Vagina (tissue), 2 donors: ENCODE measurements around the gene ABCA9. TPM values are rescaled to one million over a fixed set of nuclear protein-coding genes. Genes with fewer than 3 reads are reported as not detected.
"Not testable (repeated sequence)": the region's sequence is repeated elsewhere in the genome, so short reads cannot be mapped to it uniquely, and the experiment has no call there.

ENCODE experiments used
- DNase-seq, 2 donors: peaks; one replicate each; pipeline ENCODE4 v3.0.0-alpha.2; 2017; ENCODE audit errors: extremely low spot score in 2 of 2
- H3K27ac ChIP-seq: fragments of 200-600 bp; sonication (generic); one replicate; pipeline ENCODE4 v1.5.1; 2019
- H3K27me3 ChIP-seq: fragments of 200-600 bp; sonication (generic); one replicate; pipeline ENCODE4 v1.5.1; 2019
- H3K36me3 ChIP-seq, 2 donors: fragments of 200-600 bp; sonication (generic); one replicate each; pipeline ENCODE4 v1.5.1; 2017 to 2019
- H3K4me1 ChIP-seq: fragments of 200-600 bp; sonication (generic); one replicate; pipeline ENCODE4 v1.5.1; 2019
- H3K4me3 ChIP-seq, 2 donors: fragments of 200-600 bp; sonication (generic); 1 replicate in 1 of 2; 2 replicates in 1 of 2; pipeline ENCODE4 v1.5.1; 2016 to 2019
- H3K9me3 ChIP-seq: fragments of 200-600 bp; sonication (generic); one replicate; pipeline ENCODE4 v1.5.1; 2019
- POLR2A ChIP-seq, 2 donors: fragments of 450-650 bp; IDR thresholded peaks; one replicate each; pipeline ENCODE4 v1.6.1; 2017; ENCODE audit warnings: antibody characterized with exemption in 2 of 2, mild to moderate bottlenecking in 2 of 2, moderate library complexity in 2 of 2
- POLR2AphosphoS5 ChIP-seq, 2 donors: sonication (generic); formaldehyde crosslinking; IDR thresholded peaks; one replicate each; pipeline ENCODE4 v1.9.0; 2017; ENCODE audit warnings: antibody characterized with exemption in 2 of 2, mild to moderate bottlenecking in 2 of 2, low read depth in 1 of 2; ENCODE audit not compliant: insufficient read depth in 1 of 2
- intact Hi-C: fragments of 100-400 bp; cut with DNase I; formaldehyde crosslinking; loops from one replicate; pipeline ENCODE4 v1.15.1; 2023
- total RNA-seq: library from RNA; depleted of rRNA; stranded (reverse); fragments of >200 nt; gene quantifications from one replicate; pipeline ENCODE4 v1.2.3, GENCODE V29; 2016
- TF ChIP-seq, protein P1 (sequence below), 3 experiments: fragments of 450-650 bp in 2 of 3; fragments of 200-600 bp in 1 of 3; sonication (generic) in 1 of 3; IDR thresholded peaks; one replicate each; pipeline ENCODE4 v1.5.1; 2017 to 2019; ENCODE audit warnings: antibody characterized with exemption in 3 of 3, mild to moderate bottlenecking in 2 of 3, moderate library complexity in 2 of 3

ABCA9 gene
- total RNA-seq, 1 donor from 2014 or later: 71.2 TPM

DNA sequence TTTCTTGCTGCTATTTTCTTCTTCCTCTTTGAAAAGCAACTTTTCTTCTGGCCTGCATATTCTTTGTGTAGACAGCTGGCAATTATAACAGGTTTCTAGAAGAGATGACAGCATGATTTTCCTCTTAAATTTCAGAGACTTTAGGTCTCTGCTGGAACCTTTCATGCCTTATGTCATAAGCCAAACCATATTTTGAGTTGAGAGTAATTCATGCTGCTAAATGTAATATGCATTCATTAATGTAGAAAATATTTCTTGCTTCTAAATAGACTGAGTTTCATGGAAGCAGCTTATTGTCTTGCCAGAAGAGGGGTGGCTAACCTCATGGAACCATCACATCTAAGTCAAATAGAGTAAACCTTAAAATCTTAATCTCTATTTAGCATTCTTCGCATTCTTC is 25.9 kb upstream of the ABCA9 start:
- H3K9me3 ChIP-seq: no peaks in the 10 kb centered on the region
- H3K4me3 ChIP-seq: no peak overlapping the region
- no peak for DNase-seq
- TF ChIP-seq POLR2A (IDR thresholded peaks at IDR 0.05) (no peak), POLR2AphosphoS5 (IDR thresholded peaks at IDR 0.05; ENCODE audit: insufficient read depth in 1 of 2, low read depth in 1 of 2) (no peak)
- TF ChIP-seq, protein P1, sequence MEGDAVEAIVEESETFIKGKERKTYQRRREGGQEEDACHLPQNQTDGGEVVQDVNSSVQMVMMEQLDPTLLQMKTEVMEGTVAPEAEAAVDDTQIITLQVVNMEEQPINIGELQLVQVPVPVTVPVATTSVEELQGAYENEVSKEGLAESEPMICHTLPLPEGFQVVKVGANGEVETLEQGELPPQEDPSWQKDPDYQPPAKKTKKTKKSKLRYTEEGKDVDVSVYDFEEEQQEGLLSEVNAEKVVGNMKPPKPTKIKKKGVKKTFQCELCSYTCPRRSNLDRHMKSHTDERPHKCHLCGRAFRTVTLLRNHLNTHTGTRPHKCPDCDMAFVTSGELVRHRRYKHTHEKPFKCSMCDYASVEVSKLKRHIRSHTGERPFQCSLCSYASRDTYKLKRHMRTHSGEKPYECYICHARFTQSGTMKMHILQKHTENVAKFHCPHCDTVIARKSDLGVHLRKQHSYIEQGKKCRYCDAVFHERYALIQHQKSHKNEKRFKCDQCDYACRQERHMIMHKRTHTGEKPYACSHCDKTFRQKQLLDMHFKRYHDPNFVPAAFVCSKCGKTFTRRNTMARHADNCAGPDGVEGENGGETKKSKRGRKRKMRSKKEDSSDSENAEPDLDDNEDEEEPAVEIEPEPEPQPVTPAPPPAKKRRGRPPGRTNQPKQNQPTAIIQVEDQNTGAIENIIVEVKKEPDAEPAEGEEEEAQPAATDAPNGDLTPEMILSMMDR (IDR thresholded peaks at IDR 0.05): no peak
- no peaks in the 10 kb centered on the region for H3K4me1 ChIP-seq
- H3K27me3 ChIP-seq: no peaks in the 10 kb centered on the region
- peaks cover 0 to 16% of the 10 kb centered on the region in 2 donors for H3K36me3 ChIP-seq
- intact Hi-C loops: no loop called here
- H3K27ac ChIP-seq: no peak overlapping the region

DNA sequence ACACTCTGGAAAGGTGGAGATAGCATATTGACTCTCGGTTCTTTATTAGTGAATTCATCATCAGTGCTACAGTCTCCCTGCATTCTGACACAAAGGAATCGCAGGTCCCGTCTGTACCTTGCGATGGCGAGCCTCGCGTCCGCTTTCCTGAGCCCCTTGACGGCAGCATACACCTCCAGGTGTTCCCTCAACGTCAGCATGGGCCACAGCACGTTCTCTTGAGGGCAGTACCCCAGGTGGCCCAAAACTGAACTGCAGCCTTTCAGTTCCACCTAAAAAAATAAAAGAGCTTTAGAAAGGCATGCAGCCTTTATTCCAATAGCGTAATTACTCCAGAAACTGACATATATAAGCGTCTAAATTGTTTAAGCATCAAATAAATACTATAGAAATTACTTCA is 24.2 kb upstream of the ABCA9 start:
- no peak overlapping the region for H3K4me3 ChIP-seq
- H3K9me3 ChIP-seq: no peaks in the 10 kb centered on the region
- intact Hi-C loops: no loop called here
- peaks cover 0 to 16% of the 10 kb centered on the region in 2 donors for H3K36me3 ChIP-seq
- H3K27me3 ChIP-seq: no peaks in the 10 kb centered on the region
- H3K4me1 ChIP-seq: no peaks in the 10 kb centered on the region
- no peak for DNase-seq
- H3K27ac ChIP-seq: no peak overlapping the region
- TF ChIP-seq POLR2AphosphoS5 (IDR thresholded peaks at IDR 0.05; ENCODE audit: insufficient read depth in 1 of 2, low read depth in 1 of 2) (no peak), POLR2A (IDR thresholded peaks at IDR 0.05) (no peak)
- TF ChIP-seq, protein P1 (IDR thresholded peaks at IDR 0.05): no peak

DNA sequence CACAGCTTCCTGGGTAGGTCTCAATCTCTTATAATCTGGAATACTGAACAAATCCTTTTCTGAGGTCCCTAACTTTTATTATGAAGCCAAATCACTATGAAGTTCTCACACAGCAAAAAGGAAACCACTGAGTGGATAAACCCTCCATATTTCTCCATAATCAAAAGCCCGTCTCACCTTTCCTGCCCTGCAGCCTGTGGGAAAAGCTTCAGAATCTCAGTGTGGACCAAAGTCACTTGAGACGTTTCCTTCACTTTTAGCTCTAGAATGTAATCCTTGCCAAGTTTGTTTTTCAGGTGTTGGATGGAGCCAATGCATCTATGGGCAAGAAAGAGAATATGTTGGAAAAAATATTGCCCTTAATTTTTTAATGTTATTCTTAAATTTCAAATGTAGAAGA is 22.0 kb upstream of the ABCA9 start:
- no peak for DNase-seq
- TF ChIP-seq, protein P1 (IDR thresholded peaks at IDR 0.05): no peak
- TF ChIP-seq POLR2AphosphoS5 (IDR thresholded peaks at IDR 0.05; ENCODE audit: insufficient read depth in 1 of 2, low read depth in 1 of 2) (no peak), POLR2A (IDR thresholded peaks at IDR 0.05) (no peak)
- H3K36me3 ChIP-seq: peaks cover 0 to 19% of the 10 kb centered on the region in 2 donors

DNA sequence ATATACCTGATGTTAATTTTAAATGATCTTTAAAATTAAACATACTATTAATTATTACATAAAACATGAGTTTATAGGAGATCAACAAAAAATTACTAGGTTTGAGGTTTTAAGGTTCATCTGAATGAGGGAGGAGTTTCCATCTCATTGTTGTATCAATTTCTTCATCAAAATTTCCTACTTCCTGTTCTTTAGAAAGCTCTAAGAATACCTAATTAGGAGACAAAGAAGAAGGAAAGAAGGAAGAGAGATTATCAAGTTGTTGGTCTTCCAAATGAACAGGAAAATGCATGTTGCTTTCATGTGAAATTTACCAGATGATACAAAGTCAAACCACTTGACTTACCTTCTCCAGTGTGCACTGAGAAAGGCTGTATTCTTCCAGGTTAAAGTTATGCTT is 18.1 kb upstream of the ABCA9 start:
- intact Hi-C loops: no loop called here
- Histone ChIP-seq H3K27ac (no peak overlapping the region), H3K4me3 (no peak overlapping the region), H3K9me3 (no peaks in the 10 kb centered on the region), H3K4me1 (no peaks in the 10 kb centered on the region), H3K27me3 (no peaks in the 10 kb centered on the region), H3K36me3 (peaks cover 0 to 21% of the 10 kb centered on the region in 2 donors)
- TF ChIP-seq POLR2A (IDR thresholded peaks at IDR 0.05) (no peak), POLR2AphosphoS5 (IDR thresholded peaks at IDR 0.05; ENCODE audit: insufficient read depth in 1 of 2, low read depth in 1 of 2) (no peak)
- TF ChIP-seq, protein P1 (IDR thresholded peaks at IDR 0.05): no peak
- DNase-seq: no peak

More for the DNA sequence above, 22.0 kb upstream of the ABCA9 start:
- intact Hi-C loops: no loop called here
- Histone ChIP-seq H3K27ac (no peak overlapping the region), H3K4me1 (no peaks in the 10 kb centered on the region), H3K27me3 (no peaks in the 10 kb centered on the region), H3K4me3 (no peak overlapping the region), H3K9me3 (no peaks in the 10 kb centered on the region)

DNA sequence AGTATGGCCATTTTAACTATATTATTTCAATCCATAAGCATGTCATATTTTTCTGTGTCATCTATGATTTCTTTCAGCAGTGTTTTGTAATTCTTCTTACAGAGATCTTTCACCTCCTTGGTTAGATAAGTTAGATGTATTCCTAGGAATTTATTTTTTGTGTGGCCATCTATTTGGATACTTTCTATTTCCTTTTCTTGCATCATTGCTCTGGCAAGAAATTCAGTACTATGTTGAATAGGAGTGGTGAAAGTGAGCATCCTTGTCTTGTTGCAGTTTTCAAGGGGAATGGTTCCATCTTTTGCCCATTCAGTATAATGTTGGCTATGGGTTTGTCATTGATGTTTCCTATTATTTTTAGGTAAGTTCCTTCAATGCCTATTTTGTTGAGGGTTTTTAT is 15.1 kb upstream of the ABCA9 start:
- Histone ChIP-seq H3K36me3 (peaks cover 0 to 12% of the 10 kb centered on the region in 2 donors), H3K4me3 (no peak overlapping the region), H3K9me3 (no peaks in the 10 kb centered on the region), H3K4me1 (no peaks in the 10 kb centered on the region), H3K27me3 (no peaks in the 10 kb centered on the region), H3K27ac (no peak overlapping the region)
- TF ChIP-seq, protein P1 (IDR thresholded peaks at IDR 0.05): no peak
- no peak for TF ChIP-seq POLR2AphosphoS5 (IDR thresholded peaks at IDR 0.05; ENCODE audit: insufficient read depth in 1 of 2, low read depth in 1 of 2)
- TF ChIP-seq POLR2A (IDR thresholded peaks at IDR 0.05): no peak
- DNase-seq: no peak
- intact Hi-C loops: no loop called here

DNA sequence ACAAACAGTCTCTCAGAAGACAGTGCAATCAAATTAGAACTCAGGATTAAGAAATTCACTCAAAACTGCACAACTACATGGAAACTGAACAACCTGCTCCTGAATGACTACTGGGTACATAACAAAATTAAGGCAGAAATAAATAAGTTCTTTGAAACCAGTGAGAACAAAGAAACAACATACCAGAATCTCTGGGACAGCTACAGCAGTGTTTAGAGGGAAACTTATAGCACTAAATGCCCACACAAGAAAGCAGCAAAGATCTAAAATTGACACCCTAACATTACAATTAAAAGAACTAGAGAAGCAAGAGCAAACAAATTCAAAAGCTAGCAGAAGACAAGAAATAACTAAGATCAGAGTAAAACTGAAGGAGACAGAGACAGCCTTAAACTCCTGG is 12.7 kb upstream of the ABCA9 start:
- H3K27ac ChIP-seq, H3K4me3 ChIP-seq, H3K27me3 ChIP-seq, intact Hi-C loops, DNase-seq, H3K9me3 ChIP-seq, H3K4me1 ChIP-seq: not testable (repeated sequence)
- H3K36me3 ChIP-seq: peaks cover 0 to 12% of the 10 kb centered on the region in 2 donors

DNA sequence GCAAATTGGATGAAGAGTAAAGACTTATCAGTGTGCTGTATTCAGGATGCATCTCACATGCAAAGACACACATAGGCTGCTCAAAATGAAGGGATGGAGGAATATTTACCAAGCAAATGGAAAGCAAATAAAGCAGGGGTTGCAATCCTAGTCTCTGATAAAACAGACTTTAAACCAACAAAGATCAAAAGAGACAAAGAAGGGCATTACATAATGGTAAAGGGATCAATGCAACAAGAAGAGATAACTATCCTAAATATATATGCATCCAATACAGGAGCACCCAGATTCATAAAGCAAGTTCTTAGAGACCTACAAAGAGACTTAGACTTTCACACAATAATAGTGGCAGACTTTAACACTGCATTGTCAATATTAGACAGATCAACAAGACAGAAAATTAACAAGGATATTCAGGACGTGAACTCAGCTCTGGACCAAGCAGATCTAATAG is 12.1 kb upstream of the ABCA9 start:
- H3K4me3 ChIP-seq, H3K27me3 ChIP-seq, H3K27ac ChIP-seq, H3K4me1 ChIP-seq, DNase-seq, H3K36me3 ChIP-seq, H3K9me3 ChIP-seq, intact Hi-C loops: not testable (repeated sequence)

DNA sequence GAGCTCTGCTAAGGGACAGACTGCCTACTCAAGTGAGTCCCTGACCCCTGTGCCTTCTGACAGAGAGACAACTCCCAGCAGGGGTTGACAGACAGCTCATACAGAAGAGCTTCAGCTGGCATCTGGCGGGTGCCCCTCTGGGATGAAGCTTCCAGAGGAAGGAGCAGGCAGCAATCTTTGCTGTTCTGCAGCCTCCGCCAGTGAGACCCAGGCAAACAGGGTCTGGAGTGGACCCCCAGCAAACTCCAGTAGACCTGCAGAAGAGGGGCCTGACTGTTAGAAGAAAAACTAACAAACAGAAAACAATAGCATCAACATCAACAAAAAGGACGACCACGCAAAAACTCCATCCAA is 10.5 kb upstream of the ABCA9 start:
- H3K9me3 ChIP-seq, H3K27ac ChIP-seq, H3K27me3 ChIP-seq, intact Hi-C loops, DNase-seq, H3K4me3 ChIP-seq, H3K4me1 ChIP-seq, H3K36me3 ChIP-seq: not testable (repeated sequence)
